ENCODE measurements around the gene NCKAP1.
"Not testable (repeated sequence)": the region's sequence is repeated elsewhere in the genome, so short reads cannot be mapped to it uniquely, and the experiment has no call there.

The NCKAP1 gene

GRCh38 chr2:183063083-183063482, 24.8 kb upstream of the NCKAP1 start:
- H3K4me3 ChIP-seq (ENCODE audit: low read depth in 1 of 2, low read length in 1 of 2): no peak overlapping the region
- no peak overlapping the region for H3K27ac ChIP-seq
- TF ChIP-seq, protein P1, sequence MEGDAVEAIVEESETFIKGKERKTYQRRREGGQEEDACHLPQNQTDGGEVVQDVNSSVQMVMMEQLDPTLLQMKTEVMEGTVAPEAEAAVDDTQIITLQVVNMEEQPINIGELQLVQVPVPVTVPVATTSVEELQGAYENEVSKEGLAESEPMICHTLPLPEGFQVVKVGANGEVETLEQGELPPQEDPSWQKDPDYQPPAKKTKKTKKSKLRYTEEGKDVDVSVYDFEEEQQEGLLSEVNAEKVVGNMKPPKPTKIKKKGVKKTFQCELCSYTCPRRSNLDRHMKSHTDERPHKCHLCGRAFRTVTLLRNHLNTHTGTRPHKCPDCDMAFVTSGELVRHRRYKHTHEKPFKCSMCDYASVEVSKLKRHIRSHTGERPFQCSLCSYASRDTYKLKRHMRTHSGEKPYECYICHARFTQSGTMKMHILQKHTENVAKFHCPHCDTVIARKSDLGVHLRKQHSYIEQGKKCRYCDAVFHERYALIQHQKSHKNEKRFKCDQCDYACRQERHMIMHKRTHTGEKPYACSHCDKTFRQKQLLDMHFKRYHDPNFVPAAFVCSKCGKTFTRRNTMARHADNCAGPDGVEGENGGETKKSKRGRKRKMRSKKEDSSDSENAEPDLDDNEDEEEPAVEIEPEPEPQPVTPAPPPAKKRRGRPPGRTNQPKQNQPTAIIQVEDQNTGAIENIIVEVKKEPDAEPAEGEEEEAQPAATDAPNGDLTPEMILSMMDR (IDR thresholded peaks at IDR 0.05): no peak
- no peaks in the 10 kb centered on the region for H3K36me3 ChIP-seq
- no peaks in the 10 kb centered on the region for H3K9me3 ChIP-seq
- H3K27me3 ChIP-seq: peaks cover 23% of the 10 kb centered on the region
- H3K4me1 ChIP-seq (ENCODE audit: control insufficient read depth in 1 of 2, insufficient read depth in 1 of 2, low read depth in 1 of 2, low read length in 1 of 2): no peaks in the 10 kb centered on the region

DNA sequence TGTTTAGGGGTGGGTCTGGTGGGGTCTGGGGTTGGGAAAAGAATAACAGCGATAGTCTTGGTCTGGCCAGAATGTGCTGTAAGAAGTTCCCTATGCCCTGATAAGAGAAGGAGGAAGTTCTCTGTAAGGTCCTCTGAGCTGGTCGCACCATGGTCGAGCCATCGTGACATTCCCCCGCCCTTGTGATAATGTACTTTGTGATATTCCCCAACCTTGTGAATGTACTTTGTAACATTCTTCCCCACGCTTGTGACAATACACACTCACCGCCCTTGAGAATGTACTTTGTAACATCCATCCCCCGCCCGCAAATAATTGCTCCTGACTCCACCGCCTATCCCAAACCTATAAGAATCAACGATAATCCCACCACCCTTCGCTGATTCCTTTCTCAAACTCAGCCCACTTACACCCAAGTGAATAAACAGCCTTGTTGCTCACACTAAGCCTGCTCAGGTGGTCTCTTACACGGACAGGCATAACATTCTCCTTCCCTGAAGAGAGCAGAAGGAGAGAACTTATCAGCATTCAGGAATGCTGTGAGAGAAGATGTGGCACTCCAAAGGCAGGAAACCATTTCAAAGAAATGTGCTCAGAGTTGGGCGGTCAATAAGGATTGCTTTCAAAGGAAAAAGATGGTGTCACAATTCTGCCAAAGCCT, 22.4 kb upstream of the NCKAP1 start:
- Histone ChIP-seq H3K9me3 (no peaks in the 10 kb centered on the region), H3K27me3 (peaks cover 29% of the 10 kb centered on the region), H3K27ac (no peak overlapping the region), H3K4me1 (ENCODE audit: control insufficient read depth in 1 of 2, insufficient read depth in 1 of 2, low read depth in 1 of 2, low read length in 1 of 2) (no peaks in the 10 kb centered on the region), H3K4me3 (ENCODE audit: low read depth in 1 of 2, low read length in 1 of 2) (no peak overlapping the region), H3K36me3 (no peaks in the 10 kb centered on the region)
- TF ChIP-seq, protein P1 (IDR thresholded peaks at IDR 0.05): no peak

DNA sequence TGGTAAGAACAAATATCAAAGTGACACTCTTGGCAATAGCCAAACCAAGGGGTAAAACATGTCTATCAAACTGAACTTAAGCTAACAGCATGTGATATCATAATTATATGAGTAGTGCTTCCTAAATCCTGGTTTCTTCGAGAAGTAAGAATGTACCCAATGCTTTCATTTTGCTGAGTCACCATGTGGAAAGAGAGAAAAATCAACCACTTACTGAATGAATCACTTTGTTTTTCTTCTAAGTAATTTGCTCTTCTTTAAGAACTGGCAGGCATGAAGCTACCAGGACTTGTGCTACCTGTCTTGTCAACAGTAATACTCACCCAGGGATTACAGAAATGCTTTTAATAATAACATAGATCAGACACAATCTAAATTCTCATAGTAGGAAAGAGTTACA, 21.3 kb upstream of the NCKAP1 start:
- TF ChIP-seq, protein P1 (IDR thresholded peaks at IDR 0.05): no peak
- Histone ChIP-seq H3K9me3 (no peaks in the 10 kb centered on the region), H3K27ac (no peak overlapping the region)

GRCh38 chr2:183057333-183057985, 19.2 kb upstream of the NCKAP1 start:
- H3K27ac ChIP-seq: no peak overlapping the region
- no peaks in the 10 kb centered on the region for H3K9me3 ChIP-seq
- TF ChIP-seq, protein P1 (IDR thresholded peaks at IDR 0.05): no peak
- H3K27me3 ChIP-seq: peaks cover 27% of the 10 kb centered on the region
- no peak overlapping the region for H3K4me3 ChIP-seq (ENCODE audit: low read depth in 1 of 2, low read length in 1 of 2)
- no peaks in the 10 kb centered on the region for H3K36me3 ChIP-seq
- no peaks in the 10 kb centered on the region for H3K4me1 ChIP-seq (ENCODE audit: control insufficient read depth in 1 of 2, insufficient read depth in 1 of 2, low read depth in 1 of 2, low read length in 1 of 2)

More for the DNA sequence above, 21.3 kb upstream of the NCKAP1 start:
- Histone ChIP-seq H3K4me3 (ENCODE audit: low read depth in 1 of 2, low read length in 1 of 2) (no peak overlapping the region), H3K36me3 (no peaks in the 10 kb centered on the region), H3K4me1 (ENCODE audit: control insufficient read depth in 1 of 2, insufficient read depth in 1 of 2, low read depth in 1 of 2, low read length in 1 of 2) (no peaks in the 10 kb centered on the region), H3K27me3 (peaks cover 26% of the 10 kb centered on the region)

DNA sequence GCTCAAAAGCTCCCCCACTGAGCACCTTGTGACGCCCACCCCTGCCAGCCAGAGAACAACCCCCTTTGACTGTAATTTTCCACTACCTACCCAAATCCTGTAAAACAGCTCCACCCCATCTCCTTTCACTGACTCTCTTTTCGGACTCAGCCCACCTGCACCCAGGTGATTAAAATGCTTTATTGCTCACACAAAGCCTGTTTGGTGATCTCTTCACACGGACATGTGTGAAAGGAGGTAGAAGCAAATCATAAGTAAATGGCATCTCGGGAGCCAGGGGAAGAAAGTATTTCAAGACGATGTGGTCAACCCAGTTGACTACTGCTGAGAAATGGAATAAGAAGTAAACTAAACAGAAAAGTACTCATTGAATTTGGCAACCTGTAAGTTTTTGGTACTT, 11.2 kb upstream of the NCKAP1 start:
- Histone ChIP-seq H3K27ac (no peak overlapping the region), H3K4me1 (ENCODE audit: control insufficient read depth in 1 of 2, insufficient read depth in 1 of 2, low read depth in 1 of 2, low read length in 1 of 2) (no peaks in the 10 kb centered on the region), H3K4me3 (ENCODE audit: low read depth in 1 of 2, low read length in 1 of 2) (no peak overlapping the region), H3K36me3 (no peaks in the 10 kb centered on the region), H3K27me3 (peaks cover 16% of the 10 kb centered on the region), H3K9me3 (no peaks in the 10 kb centered on the region)
- TF ChIP-seq, protein P1 (IDR thresholded peaks at IDR 0.05): no peak

GRCh38 chr2:183047486-183048125, 9.3 kb upstream of the NCKAP1 start:
- H3K9me3 ChIP-seq; H3K4me3 ChIP-seq (ENCODE audit: low read depth in 1 of 2, low read length in 1 of 2); H3K36me3 ChIP-seq; H3K4me1 ChIP-seq (ENCODE audit: control insufficient read depth in 1 of 2, insufficient read depth in 1 of 2, low read depth in 1 of 2, low read length in 1 of 2); H3K27ac ChIP-seq: not testable (repeated sequence)
- H3K27me3 ChIP-seq: peaks cover 22% of the 10 kb centered on the region

GRCh38 chr2:183043580-183043979, 5.3 kb upstream of the NCKAP1 start:
- H3K9me3 ChIP-seq; H3K4me1 ChIP-seq (ENCODE audit: control insufficient read depth in 1 of 2, insufficient read depth in 1 of 2, low read depth in 1 of 2, low read length in 1 of 2); H3K27ac ChIP-seq; H3K4me3 ChIP-seq (ENCODE audit: low read depth in 1 of 2, low read length in 1 of 2); H3K36me3 ChIP-seq: not testable (repeated sequence)
- peaks cover 63% of the 10 kb centered on the region for H3K27me3 ChIP-seq

Data from neutrophil (primary cell).